Naive thymus-derived CD8-positive, alpha-beta T cell (primary cell): Measurements from ENCODE around the gene MVD. TPM values are rescaled to one million over a fixed set of nuclear protein-coding genes. Genes with fewer than 3 reads are reported as not detected.

Source experiments
- ATAC-seq, 2 donors: fragments of 150-1000 bp; cut with Tn5 transposase in 1 of 2; sonication (Bioruptor Pico), chemical (Tn5 transposase) in 1 of 2; 1 replicate in 1 of 2; 2 replicates in 1 of 2; pipeline ENCODE4 v1.10.0; 2021; ENCODE audit warnings: mild to moderate bottlenecking in 2 of 2, moderate library complexity in 2 of 2
- POLR2A ChIA-PET: fragments of 350-600 bp; sonication (Branson Sonifier 250); formaldehyde crosslinking; loops from one replicate; lab custom pipeline; 2021; ENCODE audit warnings: antibody characterized with exemption; lab: Charles Lee
- DNase-seq, 10 donors: peaks; one replicate each; pipeline versions ENCODE4 v3.0.0 to v3.0.0-alpha.2; 2020 to 2022
- H3K27ac Mint-ChIP-seq, 10 donors: one replicate each; pipeline ENCODE4 v1.8.0; 2020 to 2022; ENCODE audit warnings: mild to moderate bottlenecking in 10 of 10, mixed read lengths in 10 of 10, moderate library complexity in 4 of 10, inconsistent platforms in 1 of 10
- H3K27me3 Mint-ChIP-seq, 5 donors: one replicate each; pipeline ENCODE4 v1.8.0; 2021 to 2022; ENCODE audit warnings: mixed read lengths in 5 of 5
- H3K36me3 Mint-ChIP-seq, 3 donors: one replicate each; pipeline ENCODE4 v1.8.0; 2020 to 2022; ENCODE audit warnings: mixed read lengths in 3 of 3, mild to moderate bottlenecking in 2 of 3, inconsistent platforms in 1 of 3
- H3K4me1 Mint-ChIP-seq, 4 donors: one replicate each; pipeline ENCODE4 v1.8.0; 2021 to 2022; ENCODE audit warnings: mixed read lengths in 4 of 4
- H3K4me3 Mint-ChIP-seq, 10 donors: one replicate each; pipeline ENCODE4 v1.8.0; 2020 to 2022; ENCODE audit warnings: mild to moderate bottlenecking in 10 of 10, mixed read lengths in 10 of 10, moderate library complexity in 6 of 10, inconsistent platforms in 1 of 10
- H3K9me3 Mint-ChIP-seq, 9 donors: one replicate each; pipeline ENCODE4 v1.8.0; 2020 to 2022; ENCODE audit warnings: mixed read lengths in 9 of 9, mild to moderate bottlenecking in 3 of 9, inconsistent platforms in 1 of 9, moderate library complexity in 1 of 9
- polyA plus RNA-seq, 3 donors: library from polyadenylated mRNA; unstranded; fragments of 300-500 nt; fragmentation: Illumina TruSeq; gene quantifications; one replicate each; pipeline ENCODE4 v1.2.3, GENCODE V29; 2021
- total RNA-seq, 8 experiments: library from RNA in 2 of 8; stranded (reverse) in 2 of 8; gene quantifications; one replicate each; pipeline ENCODE4 v1.2.3 and lab custom pipeline; 2021 to 2026

The MVD gene
- total and polyA plus RNA-seq, 5 experiments from 2014 or later, result 14.4 to 42.7 (median 20.4) TPM

- Mint-ChIP-seq H3K4me3 (no peak overlapping the region), H3K36me3 (peaks cover 0 to 7% (median 2%) of the 10 kb centered on the region in 3 donors), H3K27ac (peak overlapping the region in 2 of 10 donors; percentile 9 to 43), H3K27me3 (peaks cover 0 to 2% (median 0%) of the 10 kb centered on the region in 5 donors), H3K4me1 (peaks cover 5 to 24% (median 19%) of the 10 kb centered on the region in 4 donors), H3K9me3 (no peaks in the 10 kb centered on the region)
- DNase-seq, result no peak
- no peak for ATAC-seq
- POLR2A ChIA-PET, result interaction anchor here (1.0 kb wide), 1 partner anchor 22 kb away, joined by 3 read pairs; no protein-coding TSS in a partner anchor
These were observed 3.7 kb downstream of the MVD start for GRCh38 chr16:88659160-88659559.

GRCh38 chr16:88658714-88659113 is 4.2 kb downstream of the MVD start:
- ATAC-seq, result no peak
- POLR2A ChIA-PET, result interaction anchor here (1.0 kb wide), 1 partner anchor 23 kb away, joined by 3 read pairs; no protein-coding TSS in a partner anchor
- Mint-ChIP-seq H3K9me3 (no peaks in the 10 kb centered on the region), H3K27me3 (peaks cover 0 to 2% (median 0%) of the 10 kb centered on the region in 5 donors), H3K27ac (no peak overlapping the region), H3K4me3 (no peak overlapping the region), H3K36me3 (peaks cover 0 to 7% (median 2%) of the 10 kb centered on the region in 3 donors), H3K4me1 (peaks cover 5 to 21% (median 19%) of the 10 kb centered on the region in 4 donors)
- no peak for DNase-seq

DNA sequence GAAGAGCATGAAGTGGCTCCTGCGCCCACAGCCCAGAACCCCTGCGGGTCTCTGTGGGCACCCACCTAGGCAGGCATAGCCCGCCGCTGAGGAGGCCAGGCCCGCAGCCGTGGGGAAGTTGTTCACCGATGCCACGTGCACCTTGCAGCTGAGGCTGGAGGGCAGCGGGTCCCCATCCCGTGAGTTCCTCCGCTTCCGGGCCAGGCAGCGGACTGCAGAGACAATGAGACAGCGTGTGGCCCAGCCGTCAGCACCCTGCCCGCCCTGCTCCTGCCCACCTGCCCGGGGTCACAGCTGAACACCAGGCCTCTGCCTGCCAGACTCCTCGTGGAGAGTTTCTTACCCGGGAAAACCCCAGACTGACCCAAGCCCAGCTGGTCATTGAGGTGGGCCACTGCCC is 5.5 kb downstream of the MVD start:
- no peak overlapping the region for H3K4me3 Mint-ChIP-seq
- H3K36me3 Mint-ChIP-seq, result peaks cover 0 to 9% (median 2%) of the 10 kb centered on the region in 3 donors
- peaks cover 4 to 28% (median 21%) of the 10 kb centered on the region in 4 donors for H3K4me1 Mint-ChIP-seq
- no peak overlapping the region for H3K27ac Mint-ChIP-seq
- no peaks in the 10 kb centered on the region for H3K9me3 Mint-ChIP-seq
- POLR2A ChIA-PET, result interaction anchor here (1.7 kb wide), 1 partner anchor 18 kb away, joined by 6 read pairs; the partner anchor contains the start of gene IL17C
- no peaks in the 10 kb centered on the region for H3K27me3 Mint-ChIP-seq
- ATAC-seq, result no peak
- no peak for DNase-seq

GRCh38 chr16:88656291-88656980 is 6.5 kb downstream of the MVD start:
- Mint-ChIP-seq H3K27me3 (no peaks in the 10 kb centered on the region), H3K9me3 (no peaks in the 10 kb centered on the region), H3K36me3 (peaks cover 0 to 9% (median 2%) of the 10 kb centered on the region in 3 donors), H3K4me1 (peaks cover 3 to 27% (median 16%) of the 10 kb centered on the region in 4 donors), H3K4me3 (peak overlapping the region in 1 of 10 donors; percentile 20), H3K27ac (peak overlapping the region in 1 of 10 donors; percentile 68)
- POLR2A ChIA-PET, result interaction anchor here (1.7 kb wide), 1 partner anchor 17 kb away, joined by 6 read pairs; the partner anchor contains the start of gene IL17C
- ATAC-seq (no peak), DNase-seq (no peak)

DNA sequence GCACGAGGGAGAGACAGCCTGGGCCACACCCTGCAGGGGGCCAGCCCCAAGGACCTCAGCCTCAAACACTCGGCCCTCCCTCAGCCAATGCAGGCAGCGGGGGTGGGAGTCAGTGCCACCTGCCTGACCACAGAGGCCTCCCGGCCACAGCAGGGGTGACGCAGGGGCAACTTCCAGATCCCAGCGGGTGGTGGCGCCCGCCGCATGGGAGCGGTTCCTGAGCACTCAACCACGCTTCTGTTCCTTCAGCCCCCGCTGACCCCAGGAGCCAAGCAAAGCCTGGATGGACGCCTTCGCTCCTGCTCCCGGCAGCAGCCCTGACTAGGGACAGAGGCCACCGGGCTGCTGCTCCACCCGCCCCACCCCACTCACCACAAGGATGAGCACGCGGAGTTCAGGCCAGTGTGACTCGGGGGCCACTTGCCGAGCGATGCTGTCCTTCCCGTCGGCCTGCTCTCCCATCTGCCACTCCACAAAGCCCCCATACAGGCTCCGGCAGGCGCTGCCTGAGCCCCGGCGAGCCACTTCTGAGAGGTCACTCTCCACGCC is 7.1 kb downstream of the MVD start:
- POLR2A ChIA-PET, result no interaction called here
- Mint-ChIP-seq H3K27ac (no peak overlapping the region), H3K9me3 (no peaks in the 10 kb centered on the region), H3K4me1 (peaks cover 4 to 26% (median 17%) of the 10 kb centered on the region in 4 donors), H3K27me3 (no peaks in the 10 kb centered on the region), H3K4me3 (no peak overlapping the region), H3K36me3 (peaks cover 0 to 9% (median 2%) of the 10 kb centered on the region in 3 donors)
- DNase-seq (no peak), ATAC-seq (no peak)

- Mint-ChIP-seq H3K27me3 (no peaks in the 10 kb centered on the region), H3K4me1 (peaks cover 4 to 26% (median 16%) of the 10 kb centered on the region in 4 donors), H3K4me3 (no peak overlapping the region), H3K27ac (peak overlapping the region in 5 of 10 donors; percentile 29 to 87 (median 59)), H3K36me3 (peaks cover 0 to 9% (median 2%) of the 10 kb centered on the region in 3 donors), H3K9me3 (no peaks in the 10 kb centered on the region)
- no peak for ATAC-seq
- DNase-seq, result no peak
- POLR2A ChIA-PET, result interaction anchor here (1.6 kb wide), 1 partner anchor 48 kb away, joined by 5 read pairs; no protein-coding TSS in a partner anchor
These were observed 7.7 kb downstream of the MVD start for GRCh38 chr16:88655053-88655732.

DNA sequence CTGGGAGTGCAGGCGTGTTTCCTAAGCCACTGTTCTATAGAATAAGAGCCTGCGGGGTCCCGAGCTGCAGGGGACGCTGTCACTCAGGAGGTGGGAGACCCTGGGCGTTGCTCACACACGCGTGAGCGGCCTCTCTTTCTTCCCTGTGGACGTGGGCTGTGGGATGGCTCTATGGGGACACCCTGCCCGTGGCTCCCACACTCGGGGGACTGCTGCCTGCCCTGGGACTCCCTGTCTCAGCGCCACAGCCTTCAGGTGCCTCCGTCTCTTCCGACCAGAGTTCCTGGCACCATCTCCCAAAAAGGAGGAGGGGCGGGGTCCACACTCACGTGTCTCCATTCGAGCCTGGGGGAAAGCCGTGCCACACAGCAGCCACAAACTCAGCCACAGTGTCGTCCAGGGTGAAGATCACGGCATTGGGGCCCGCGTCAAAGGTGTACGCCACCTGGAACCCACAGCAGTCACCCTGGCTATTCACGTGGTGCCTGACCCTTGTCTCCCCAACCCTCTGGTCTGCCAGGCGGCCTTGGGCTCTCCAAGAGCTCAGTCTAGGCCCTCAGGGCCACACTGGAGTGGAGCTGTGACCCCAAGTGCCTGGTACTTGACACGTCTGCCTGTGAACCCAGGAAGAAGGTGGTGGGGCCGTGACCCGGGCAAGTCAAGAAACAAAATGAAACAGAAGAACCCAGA is 8.4 kb downstream of the MVD start:
- H3K4me1 Mint-ChIP-seq, result peaks cover 4 to 27% (median 17%) of the 10 kb centered on the region in 4 donors
- no peak overlapping the region for H3K4me3 Mint-ChIP-seq
- peak overlapping the region in 6 of 10 donors; percentile 15 to 87 (median 73) for H3K27ac Mint-ChIP-seq
- POLR2A ChIA-PET, result interaction anchor here (1.6 kb wide), 1 partner anchor 48 kb away, joined by 5 read pairs; no protein-coding TSS in a partner anchor
- H3K9me3 Mint-ChIP-seq, result no peaks in the 10 kb centered on the region
- DNase-seq, result no peak
- no peak for ATAC-seq
- H3K36me3 Mint-ChIP-seq, result peaks cover 0 to 9% (median 2%) of the 10 kb centered on the region in 3 donors
- H3K27me3 Mint-ChIP-seq, result no peaks in the 10 kb centered on the region

DNA sequence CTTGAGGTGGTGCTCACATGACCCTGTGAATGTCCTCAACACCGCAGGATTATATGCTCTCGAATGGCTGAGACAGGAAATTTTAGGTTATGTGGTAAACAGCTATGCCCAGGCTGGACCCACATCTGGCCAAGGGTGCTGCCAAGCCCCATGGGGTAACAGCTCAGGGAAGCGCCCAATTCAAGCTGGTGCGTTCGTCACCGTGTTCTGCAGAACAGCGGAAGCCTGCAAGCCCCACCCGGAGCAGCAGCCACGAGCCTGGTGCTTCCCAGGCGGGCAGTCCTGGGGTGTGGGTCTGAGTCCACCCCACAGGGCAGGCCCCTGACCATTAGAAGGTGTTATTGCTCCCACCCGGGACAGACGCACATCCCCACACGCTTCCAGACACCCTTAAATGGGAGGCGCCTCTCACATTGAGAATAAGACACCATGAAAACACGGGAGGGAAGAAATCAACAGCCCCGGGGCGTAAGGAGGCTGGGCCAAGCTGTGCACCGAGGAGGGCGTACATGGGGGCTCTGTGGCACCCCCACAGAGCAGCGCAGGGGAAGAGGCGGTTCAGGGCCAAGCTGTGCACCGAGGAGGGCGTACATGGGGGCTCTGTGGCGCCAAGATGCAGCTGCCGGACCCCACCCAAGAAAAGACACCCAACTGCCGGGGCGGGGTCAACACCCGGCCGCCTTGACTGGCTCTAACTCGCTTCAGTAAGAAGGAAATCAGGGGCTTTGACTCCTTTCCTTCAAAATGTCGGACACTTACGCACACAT is 9.1 kb downstream of the MVD start:
- DNase-seq, result no peak
- no peaks in the 10 kb centered on the region for H3K9me3 Mint-ChIP-seq
- POLR2A ChIA-PET, result interaction anchor here (1.6 to 2.5 kb wide), 2 partner anchors 17 to 49 kb away, joined by 5 to 7 read pairs; no protein-coding TSS in a partner anchor
- H3K36me3 Mint-ChIP-seq, result peaks cover 0 to 15% (median 2%) of the 10 kb centered on the region in 3 donors
- peak overlapping the region in 8 of 10 donors; percentile 48 to 89 (median 74) for H3K27ac Mint-ChIP-seq
- peaks cover 8 to 33% (median 23%) of the 10 kb centered on the region in 4 donors for H3K4me1 Mint-ChIP-seq
- no peak for ATAC-seq
- peak overlapping the region in 2 of 10 donors; percentile 37 to 47 for H3K4me3 Mint-ChIP-seq
- no peaks in the 10 kb centered on the region for H3K27me3 Mint-ChIP-seq

DNA sequence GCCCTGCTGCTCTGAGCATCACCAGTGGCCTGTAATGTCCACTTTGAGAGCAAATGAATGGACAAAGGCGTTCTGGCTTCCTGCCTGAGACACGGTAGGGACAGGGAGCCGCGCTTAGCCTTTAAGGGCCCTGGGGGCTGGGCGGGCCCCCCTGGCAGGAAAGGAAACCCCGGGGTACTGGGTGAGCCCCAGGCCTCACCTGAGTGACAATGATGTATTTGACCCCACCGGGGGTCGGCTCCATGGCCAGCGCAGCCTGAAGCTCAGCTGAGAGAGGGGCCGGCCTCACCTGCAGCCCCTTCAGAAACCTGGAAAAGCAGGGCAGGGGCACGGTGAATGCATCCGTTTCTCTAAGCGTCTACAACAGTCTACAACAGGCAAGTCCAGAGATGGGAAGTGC is 9.8 kb downstream of the MVD start:
- no peak for DNase-seq
- Mint-ChIP-seq H3K36me3 (peaks cover 0 to 15% (median 2%) of the 10 kb centered on the region in 3 donors), H3K4me3 (peak overlapping the region in 3 of 10 donors; percentile 26 to 47 (median 37)), H3K27ac (peak overlapping the region in 8 of 10 donors; percentile 47 to 89 (median 74)), H3K27me3 (no peaks in the 10 kb centered on the region), H3K4me1 (peaks cover 8 to 37% (median 23%) of the 10 kb centered on the region in 4 donors), H3K9me3 (no peaks in the 10 kb centered on the region)
- ATAC-seq, result no peak
- POLR2A ChIA-PET, result interaction anchor here (2.5 kb wide), 1 partner anchor 16 kb away, joined by 7 read pairs; no protein-coding TSS in a partner anchor

DNA sequence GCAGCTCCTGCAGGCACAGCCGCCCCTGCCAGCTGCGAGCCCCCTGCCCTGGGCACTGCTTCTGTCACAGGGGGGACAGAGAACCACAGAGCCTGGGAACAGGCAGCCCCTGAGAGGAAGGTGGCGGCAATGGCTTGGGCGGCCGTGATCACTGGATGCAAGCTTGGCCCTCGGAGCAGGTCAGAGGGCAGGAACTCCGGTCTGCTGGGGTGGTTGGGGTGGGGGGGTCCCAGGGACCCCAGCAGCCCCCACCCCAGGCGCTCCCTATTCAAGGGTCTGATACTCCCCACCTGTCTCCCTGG is 10.2 kb downstream of the MVD start:
- Mint-ChIP-seq H3K4me1 (peaks cover 8 to 37% (median 23%) of the 10 kb centered on the region in 4 donors), H3K4me3 (peak overlapping the region in 2 of 10 donors; percentile 26 to 39), H3K27me3 (no peaks in the 10 kb centered on the region), H3K36me3 (peaks cover 0 to 15% (median 2%) of the 10 kb centered on the region in 3 donors), H3K9me3 (no peaks in the 10 kb centered on the region), H3K27ac (peak overlapping the region in 3 of 10 donors; percentile 69 to 86 (median 78))
- ATAC-seq, result no peak
- no peak for DNase-seq
- POLR2A ChIA-PET, result interaction anchor here (0.8 to 2.5 kb wide), 2 partner anchors 16 to 48 kb away, joined by 4 to 7 read pairs; no protein-coding TSS in a partner anchor
